WERI-Rb-1 (cell line): ENCODE results near the gene DEFB132.

Experiments used
- DNase-seq: peaks from one replicate; pipeline ENCODE4 v3.0.0-alpha.2; 2020
- H3K27ac ChIP-seq: fragments of 250-450 bp; sonication (Bioruptor Pico); 2 replicates; pipeline ENCODE4 v1.5.1; 2020; ENCODE audit warnings: mild to moderate bottlenecking, moderate library complexity
- H3K27me3 ChIP-seq: fragments of 250-450 bp; sonication (Bioruptor Pico); 2 replicates; pipeline ENCODE4 v1.5.1; 2021; ENCODE audit warnings: mild to moderate bottlenecking, low read depth, moderate library complexity; ENCODE audit not compliant: insufficient read depth, severe bottlenecking
- H3K36me3 ChIP-seq: fragments of 250-450 bp; sonication (Bioruptor Pico); 2 replicates; pipeline ENCODE4 v1.5.1; 2020; ENCODE audit warnings: mild to moderate bottlenecking, moderate library complexity
- H3K4me3 ChIP-seq: 2 replicates; pipeline ENCODE4 v1.5.1; 2011; ENCODE audit warnings: low read depth, mild to moderate bottlenecking, control low read depth, low read length
- H3K9me3 ChIP-seq: fragments of 250-450 bp; sonication (Bioruptor Pico); 2 replicates; pipeline ENCODE4 v1.5.1; 2021; ENCODE audit warnings: mild to moderate bottlenecking, moderate library complexity; ENCODE audit not compliant: severe bottlenecking
- TF ChIP-seq, protein P1 (sequence below): IDR thresholded peaks from 2 replicates; pipeline ENCODE4 v1.5.1; 2011; ENCODE audit warnings: low read depth, mild to moderate bottlenecking, control low read depth, inconsistent platforms, low read length

The DEFB132 gene

DNA sequence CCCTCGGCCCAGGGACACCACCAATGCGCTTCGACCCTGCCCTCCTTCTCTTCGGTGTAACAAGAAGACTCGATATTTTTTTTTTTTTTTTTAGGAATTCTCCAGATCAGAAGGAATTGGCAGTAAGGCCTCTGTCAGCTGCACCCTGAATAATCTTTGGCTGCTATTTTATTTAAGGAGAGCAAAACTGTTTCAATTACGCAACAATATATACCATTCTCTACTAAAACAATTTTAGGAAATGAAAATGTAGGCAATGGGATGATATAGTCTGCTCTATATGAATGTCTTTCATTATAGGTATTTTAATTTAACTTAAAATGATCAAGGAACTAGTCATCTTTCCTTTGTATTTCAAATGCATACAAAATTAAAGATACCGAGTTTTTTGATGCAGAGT is 53.1 kb downstream of the DEFB132 start:
- no peak for DNase-seq
- H3K27ac ChIP-seq: no peak overlapping the region
- TF ChIP-seq, protein P1, sequence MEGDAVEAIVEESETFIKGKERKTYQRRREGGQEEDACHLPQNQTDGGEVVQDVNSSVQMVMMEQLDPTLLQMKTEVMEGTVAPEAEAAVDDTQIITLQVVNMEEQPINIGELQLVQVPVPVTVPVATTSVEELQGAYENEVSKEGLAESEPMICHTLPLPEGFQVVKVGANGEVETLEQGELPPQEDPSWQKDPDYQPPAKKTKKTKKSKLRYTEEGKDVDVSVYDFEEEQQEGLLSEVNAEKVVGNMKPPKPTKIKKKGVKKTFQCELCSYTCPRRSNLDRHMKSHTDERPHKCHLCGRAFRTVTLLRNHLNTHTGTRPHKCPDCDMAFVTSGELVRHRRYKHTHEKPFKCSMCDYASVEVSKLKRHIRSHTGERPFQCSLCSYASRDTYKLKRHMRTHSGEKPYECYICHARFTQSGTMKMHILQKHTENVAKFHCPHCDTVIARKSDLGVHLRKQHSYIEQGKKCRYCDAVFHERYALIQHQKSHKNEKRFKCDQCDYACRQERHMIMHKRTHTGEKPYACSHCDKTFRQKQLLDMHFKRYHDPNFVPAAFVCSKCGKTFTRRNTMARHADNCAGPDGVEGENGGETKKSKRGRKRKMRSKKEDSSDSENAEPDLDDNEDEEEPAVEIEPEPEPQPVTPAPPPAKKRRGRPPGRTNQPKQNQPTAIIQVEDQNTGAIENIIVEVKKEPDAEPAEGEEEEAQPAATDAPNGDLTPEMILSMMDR: no peak
- no peak overlapping the region for H3K4me3 ChIP-seq
- no peaks in the 10 kb centered on the region for H3K36me3 ChIP-seq
- no peaks in the 10 kb centered on the region for H3K9me3 ChIP-seq
- H3K27me3 ChIP-seq: no peaks in the 10 kb centered on the region
